HEK293 (cell line): Measurements from ENCODE around the gene SRRM5.
A peak's percentile ranks its signal among the peaks of the same experiment; 100 is the strongest.

Experiments used
- CTCF ChIA-PET: fragments of 350-600 bp; formaldehyde crosslinking; extraction: SDS; loops from one replicate; lab custom pipeline; 2021; ENCODE audit warnings: antibody characterized with exemption; lab: Yijun Ruan, JAX
- POLR2A ChIA-PET: fragments of 300-600 bp; formaldehyde crosslinking; extraction: SDS; loops from one replicate; lab custom pipeline; 2020; ENCODE audit warnings: antibody characterized with exemption, inconsistent platforms; lab: Yijun Ruan, JAX
- H3K27ac ChIP-seq: fragments of 200-500 bp; sonication (Bioruptor generic); 2 replicates; pipeline ENCODE4 v1.5.1; 2014; ENCODE audit warnings: low read depth, low read length, control low read depth, inconsistent platforms; ENCODE audit errors: extremely low read depth
- H3K36me3 ChIP-seq, 2 experiments: fragments of 200-500 bp in 1 of 2; sonication (Bioruptor generic) in 1 of 2; 1 replicate in 1 of 2; 2 replicates in 1 of 2; pipeline ENCODE4 v1.5.1; 2014 to 2017; ENCODE audit warnings: inconsistent platforms in 2 of 2, low read length in 2 of 2; ENCODE audit not compliant: control insufficient read depth in 2 of 2, insufficient read depth in 1 of 2
- H3K4me1 ChIP-seq: fragments of 200-500 bp; sonication (Bioruptor generic); 2 replicates; pipeline ENCODE4 v1.5.1; 2014; ENCODE audit warnings: mild to moderate bottlenecking, low read length, inconsistent platforms; ENCODE audit not compliant: control insufficient read depth, insufficient read depth
- H3K4me3 ChIP-seq: 2 replicates; pipeline ENCODE4 v1.5.1; 2011; ENCODE audit warnings: low read depth, mild to moderate bottlenecking, control low read depth, low read length, moderate library complexity
- H3K9me3 ChIP-seq: fragments of 200-500 bp; sonication (Bioruptor generic); 2 replicates; pipeline ENCODE4 v1.5.1; 2014; ENCODE audit warnings: low read depth, low read length, inconsistent platforms; ENCODE audit not compliant: control insufficient read depth, insufficient read depth
- AEBP2 ChIP-seq: fragments of 450-650 bp; formaldehyde crosslinking; IDR thresholded peaks from 2 replicates; pipeline ENCODE4 v1.5.1; 2016; ENCODE audit warnings: missing biosample characterization, missing genetic modification characterization, borderline replicate concordance
- BCL11B ChIP-seq: fragments of 450-650 bp; formaldehyde crosslinking; IDR thresholded peaks from 2 replicates; pipeline ENCODE4 v1.5.1; 2016; ENCODE audit warnings: low read depth, missing biosample characterization, missing genetic modification characterization
- CTCF ChIP-seq: fragments of 450-650 bp; formaldehyde crosslinking; IDR thresholded peaks from 2 replicates; pipeline ENCODE4 v1.5.1; 2016; ENCODE audit warnings: missing biosample characterization, missing genetic modification characterization
- GLI4 ChIP-seq: fragments of 450-650 bp; formaldehyde crosslinking; IDR thresholded peaks from 2 replicates; pipeline ENCODE4 v1.5.1; 2016; ENCODE audit warnings: missing biosample characterization, missing genetic modification characterization
- GLIS1 ChIP-seq: fragments of 450-650 bp; formaldehyde crosslinking; IDR thresholded peaks from 2 replicates; pipeline ENCODE4 v1.5.1; 2016; ENCODE audit warnings: missing biosample characterization, missing genetic modification characterization
- MZF1 ChIP-seq: fragments of 450-650 bp; formaldehyde crosslinking; IDR thresholded peaks from 2 replicates; pipeline ENCODE4 v1.5.1; 2017; ENCODE audit warnings: missing biosample characterization, missing genetic modification characterization, borderline replicate concordance
- OVOL3 ChIP-seq: fragments of 450-650 bp; formaldehyde crosslinking; IDR thresholded peaks from 2 replicates; pipeline ENCODE4 v1.5.1; 2016; ENCODE audit warnings: missing biosample characterization, missing genetic modification characterization
- PATZ1 ChIP-seq: fragments of 450-650 bp; formaldehyde crosslinking; IDR thresholded peaks from 2 replicates; pipeline ENCODE4 v1.5.1; 2016; ENCODE audit warnings: missing biosample characterization, missing genetic modification characterization
- RBAK ChIP-seq: fragments of 450-650 bp; formaldehyde crosslinking; IDR thresholded peaks from 2 replicates; pipeline ENCODE4 v1.5.1; 2016; ENCODE audit warnings: missing biosample characterization, missing genetic modification characterization
- SP2 ChIP-seq: fragments of 450-650 bp; formaldehyde crosslinking; IDR thresholded peaks from 2 replicates; pipeline ENCODE4 v1.5.1; 2016; ENCODE audit warnings: missing biosample characterization, missing genetic modification characterization
- SP3 ChIP-seq: fragments of 450-650 bp; formaldehyde crosslinking; IDR thresholded peaks from 2 replicates; pipeline ENCODE4 v1.5.1; 2016; ENCODE audit warnings: missing biosample characterization, missing genetic modification characterization
- ZFHX2 ChIP-seq: fragments of 450-650 bp; formaldehyde crosslinking; conservative IDR thresholded peaks from 2 replicates; pipeline ENCODE4 v1.5.1; 2016; ENCODE audit warnings: missing biosample characterization, missing genetic modification characterization
- ZNF10 ChIP-seq: fragments of 450-650 bp; formaldehyde crosslinking; IDR thresholded peaks from 2 replicates; pipeline ENCODE4 v1.5.1; 2017; ENCODE audit warnings: missing biosample characterization, missing genetic modification characterization
- ZNF112 ChIP-seq: fragments of 450-650 bp; formaldehyde crosslinking; IDR thresholded peaks from 2 replicates; pipeline ENCODE4 v1.5.0; 2017; ENCODE audit warnings: missing biosample characterization, missing genetic modification characterization
- ZNF114 ChIP-seq: fragments of 450-650 bp; formaldehyde crosslinking; IDR thresholded peaks from 2 replicates; pipeline ENCODE4 v1.5.0; 2017; ENCODE audit warnings: missing biosample characterization, missing genetic modification characterization
- ZNF132 ChIP-seq: fragments of 450-650 bp; formaldehyde crosslinking; IDR thresholded peaks from 2 replicates; pipeline ENCODE4 v1.5.1; 2017; ENCODE audit warnings: missing biosample characterization, missing genetic modification characterization, borderline replicate concordance
- ZNF169 ChIP-seq: fragments of 450-650 bp; formaldehyde crosslinking; IDR thresholded peaks from 2 replicates; pipeline ENCODE4 v1.5.1; 2016; ENCODE audit warnings: missing biosample characterization, missing genetic modification characterization
- ZNF221 ChIP-seq: fragments of 450-650 bp; formaldehyde crosslinking; IDR thresholded peaks from 2 replicates; pipeline ENCODE4 v1.5.1; 2017; ENCODE audit warnings: missing biosample characterization, missing genetic modification characterization, borderline replicate concordance
- ZNF23 ChIP-seq: fragments of 450-650 bp; formaldehyde crosslinking; IDR thresholded peaks from 2 replicates; pipeline ENCODE4 v1.5.1; 2016; ENCODE audit warnings: missing biosample characterization, missing genetic modification characterization, borderline replicate concordance
- ZNF302 ChIP-seq: fragments of 450-650 bp; formaldehyde crosslinking; IDR thresholded peaks from 2 replicates; pipeline ENCODE4 v1.5.1; 2016; ENCODE audit warnings: missing biosample characterization, missing genetic modification characterization, low read depth
- ZNF335 ChIP-seq: fragments of 450-650 bp; formaldehyde crosslinking; conservative IDR thresholded peaks from 2 replicates; pipeline ENCODE4 v1.5.1; 2016; ENCODE audit warnings: missing biosample characterization, missing genetic modification characterization
- ZNF391 ChIP-seq: fragments of 450-650 bp; formaldehyde crosslinking; IDR thresholded peaks from 2 replicates; pipeline ENCODE4 v1.5.1; 2016; ENCODE audit warnings: low read depth, missing biosample characterization, missing genetic modification characterization, borderline replicate concordance
- ZNF433 ChIP-seq: fragments of 450-650 bp; formaldehyde crosslinking; IDR thresholded peaks from 2 replicates; pipeline ENCODE4 v1.5.1; 2016; ENCODE audit warnings: missing biosample characterization, missing genetic modification characterization, low read depth
- ZNF513 ChIP-seq: fragments of 450-650 bp; IDR thresholded peaks from 2 replicates; pipeline ENCODE4 v1.5.1; 2018; ENCODE audit warnings: missing biosample characterization, missing genetic modification characterization
- ZNF558 ChIP-seq: fragments of 450-650 bp; formaldehyde crosslinking; IDR thresholded peaks from 2 replicates; pipeline ENCODE4 v1.5.1; 2016; ENCODE audit warnings: missing biosample characterization, missing genetic modification characterization
- ZNF561 ChIP-seq: fragments of 450-650 bp; IDR thresholded peaks from 2 replicates; pipeline ENCODE4 v1.5.1; 2018; ENCODE audit warnings: missing biosample characterization, missing genetic modification characterization, borderline replicate concordance
- ZNF658 ChIP-seq: fragments of 450-650 bp; formaldehyde crosslinking; IDR thresholded peaks from 2 replicates; pipeline ENCODE4; 2016; ENCODE audit warnings: missing biosample characterization, missing genetic modification characterization
- ZNF707 ChIP-seq: fragments of 450-650 bp; formaldehyde crosslinking; IDR thresholded peaks from 2 replicates; pipeline ENCODE4 v1.5.1; 2016; ENCODE audit warnings: missing biosample characterization, missing genetic modification characterization
- ZNF777 ChIP-seq: fragments of 450-650 bp; formaldehyde crosslinking; IDR thresholded peaks from 2 replicates; pipeline ENCODE4 v1.5.1; 2017; ENCODE audit warnings: missing biosample characterization, missing genetic modification characterization, borderline replicate concordance
- ZSCAN5A ChIP-seq: fragments of 450-650 bp; formaldehyde crosslinking; IDR thresholded peaks from 2 replicates; pipeline ENCODE4 v1.5.1; 2016; ENCODE audit warnings: missing biosample characterization, missing genetic modification characterization

Gene SRRM5

GRCh38 chr19:43625918-43626579 is 14.2 kb downstream of the SRRM5 start (continued):
- TF ChIP-seq ZNF112 (tag by site-specific recombination) (no peak), ZNF777 (tag by site-specific recombination) (no peak), ZFHX2 (peak; percentile 58), ZNF335 (no peak), ZNF391 (tag by site-specific recombination) (no peak), ZNF10 (tag by site-specific recombination) (no peak), SP2 (tag by site-specific recombination) (peak; percentile 40; the same call in 1 of the 2 replicates), ZNF513 (no peak), SP3 (peak; percentile 37; the same call in 1 of the 2 replicates), ZNF169 (tag by site-specific recombination) (0 out of 2 replicates have a peak, but pooled peaks have one; percentile 27)

GRCh38 chr19:43626838-43627237 is 14.9 kb downstream of the SRRM5 start:
- Histone ChIP-seq H3K27ac (no peak overlapping the region), H3K4me1 (no peaks in the 10 kb centered on the region), H3K9me3 (no peaks in the 10 kb centered on the region), H3K4me3 (no peak overlapping the region), H3K36me3 (peaks cover 5 to 17% of the 10 kb centered on the region in 2 experiments)
- ChIA-PET POLR2A (interaction anchor here (1.3 to 1.6 kb wide), 2 partner anchors 27 to 76 kb away, joined by 3 to 5 read pairs; no protein-coding TSS in a partner anchor), CTCF (interaction anchor here (0.8 to 1.0 kb wide), 3 partner anchors 16 to 72 kb away, joined by 3 to 4 read pairs (median 3); no protein-coding TSS in a partner anchor)
- TF ChIP-seq ZNF302 (tag by site-specific recombination) (no peak), ZNF561 (tag by site-specific recombination) (no peak), MZF1 (tag by site-specific recombination) (no peak), ZNF707 (tag by site-specific recombination) (no peak), ZNF433 (no peak), AEBP2 (tag by site-specific recombination) (no peak), ZNF558 (tag by site-specific recombination) (no peak), BCL11B (tag by site-specific recombination) (0 out of 2 replicates have a peak, but pooled peaks have one; percentile 62), ZSCAN5A (tag by site-specific recombination) (no peak), ZNF132 (tag by site-specific recombination) (no peak), ZNF658 (tag by site-specific recombination) (no peak), CTCF (no peak), GLIS1 (tag by site-specific recombination) (no peak), ZNF221 (tag by site-specific recombination) (no peak), ZNF114 (tag by site-specific recombination) (no peak), GLI4 (no peak), OVOL3 (no peak), ZNF23 (no peak), ZNF777 (tag by site-specific recombination) (peak; percentile 34; the same call in 1 of the 2 replicates), PATZ1 (tag by site-specific recombination) (no peak), RBAK (tag by site-specific recombination) (no peak)
